Activated T-cell treated with anti-CD3 and anti-CD28 coated beads, Interleukin-2, amount 50 U/mL, for 1 hour (primary cell): ENCODE data around the gene MARCOL.
"Not testable (repeated sequence)": the region's sequence is repeated elsewhere in the genome, so short reads cannot be mapped to it uniquely, and the experiment has no call there.

Source experiments
- DNase-seq: peaks from one replicate; pipeline ENCODE4 v3.0.0-alpha.2; 2020

The MARCOL gene

DNA sequence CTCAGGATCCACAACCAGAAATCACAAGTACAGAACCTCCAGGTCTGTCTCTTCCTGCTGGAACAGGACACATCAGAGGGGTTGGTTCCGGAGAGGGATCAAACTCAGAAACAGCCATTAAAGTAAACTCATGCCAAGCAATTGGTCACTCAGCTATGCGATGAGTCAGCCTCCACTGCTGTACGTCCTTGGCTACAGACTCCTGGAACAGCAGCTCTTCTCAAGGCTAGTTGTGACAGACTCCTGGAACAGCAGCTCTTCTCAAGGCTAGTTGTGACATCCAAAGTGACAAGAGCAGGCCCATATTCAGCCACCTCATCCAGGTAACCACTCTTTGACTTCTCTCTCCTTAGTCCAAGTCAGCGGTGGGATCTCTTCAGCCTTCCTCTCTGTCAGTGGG is 30.2 kb downstream of the MARCOL start, which contains the start of gene SPINK13:
Gene SPINK13, plus strand, starts transcription at position 229 of the 400 bp plus-strand sequence. CDS start 1,279 bp downstream, outside the sequence.
- no peak for DNase-seq

DNA sequence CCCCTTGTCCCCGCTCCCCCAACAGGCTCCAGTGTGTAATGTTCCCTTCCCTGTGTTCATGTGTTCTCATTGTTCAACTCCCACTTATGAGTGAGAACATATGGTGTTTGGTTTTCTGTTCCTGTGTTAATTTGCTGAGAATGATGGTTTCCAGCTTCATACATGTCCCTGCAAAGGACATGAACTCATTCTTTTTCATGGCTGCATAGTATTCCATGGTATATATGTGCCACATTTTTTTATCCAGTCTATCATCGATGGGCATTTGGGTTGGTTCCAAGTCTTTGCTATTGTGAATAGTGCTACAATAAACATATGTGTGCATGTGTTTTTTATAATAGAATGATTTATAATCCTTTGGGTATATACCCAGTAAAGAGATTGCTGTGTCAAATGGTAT is 36.8 kb downstream of the MARCOL start:
- DNase-seq = not testable (repeated sequence)

GRCh38 chr5:148280893-148281292 is 42.6 kb downstream of the MARCOL start:
- not testable (repeated sequence) for DNase-seq

DNA sequence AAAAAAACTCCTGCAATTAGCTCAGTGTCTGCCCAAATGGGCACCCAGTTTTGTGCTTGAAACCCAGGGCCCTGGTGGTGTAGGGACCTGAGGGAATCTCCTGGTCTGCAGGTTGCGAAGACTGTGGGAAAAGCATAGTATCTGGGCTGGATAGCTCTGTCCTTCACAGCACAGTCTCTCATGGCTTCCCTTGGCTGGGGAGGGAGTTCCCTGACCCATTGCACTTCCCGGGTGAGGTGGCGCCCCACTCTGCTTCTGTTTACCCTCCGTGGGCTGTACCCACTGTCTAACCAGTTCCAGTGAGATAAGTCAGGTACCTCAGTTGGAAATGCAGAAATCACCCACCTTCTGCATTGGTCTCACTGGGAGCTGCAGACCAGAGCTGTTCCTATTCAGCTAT is 43.0 kb downstream of the MARCOL start:
- not testable (repeated sequence) for DNase-seq

- no peak for DNase-seq
Observed at GRCh38 chr5:148290271-148291195, 52.2 kb downstream of the MARCOL start.
